Measurements from ENCODE around the gene ADAMTS12. TPM values are rescaled to one million over a fixed set of nuclear protein-coding genes. Genes with fewer than 3 reads are reported as not detected.

The ADAMTS12 gene
- total RNA-seq, 2 experiments from 2014 or later = not detected

GRCh38 chr5:33539212-33539611 is 352.6 kb downstream of the ADAMTS12 start:
- H3K9me3 Mint-ChIP-seq (ENCODE audit: insufficient read depth) = no peaks in the 10 kb centered on the region

DNA sequence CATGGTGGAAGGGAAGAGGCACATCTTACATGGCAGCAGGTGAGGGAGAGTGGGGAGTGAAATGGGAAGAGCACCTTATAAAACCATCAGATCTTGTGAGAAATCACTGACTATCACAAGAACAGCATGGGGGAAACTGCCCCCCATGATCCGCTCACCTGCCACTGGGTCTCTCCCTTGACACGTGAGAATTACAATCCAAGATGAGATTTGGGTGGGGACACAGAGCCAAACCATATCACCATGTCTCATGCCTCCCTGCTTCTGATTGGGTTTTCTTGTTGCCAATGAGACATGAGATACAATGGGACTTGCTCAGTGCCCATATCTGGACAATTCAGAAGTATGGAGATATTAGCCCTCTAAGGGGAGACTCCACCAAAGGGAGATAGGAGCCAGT is 353.6 kb downstream of the ADAMTS12 start:
- POLR2A ChIA-PET = no interaction called here

More at GRCh38 chr5:33539212-33539611, 352.6 kb downstream of the ADAMTS12 start:
- no peak overlapping the region for H3K4me3 Mint-ChIP-seq
- DNase-seq (no peak), ATAC-seq (no peak)
- H3K27me3 Mint-ChIP-seq (ENCODE audit: low read depth) = no peaks in the 10 kb centered on the region
- POLR2A ChIA-PET = no interaction called here
- CTCF ChIA-PET = no interaction called here
- no peak overlapping the region for H3K27ac Mint-ChIP-seq
- H3K36me3 Mint-ChIP-seq (ENCODE audit: low read depth) = no peaks in the 10 kb centered on the region
- no peaks in the 10 kb centered on the region for H3K4me1 Mint-ChIP-seq (ENCODE audit: low read depth)

GRCh38 chr5:33537240-33537639 is 354.6 kb downstream of the ADAMTS12 start:
- Mint-ChIP-seq H3K27ac (no peak overlapping the region), H3K4me3 (no peak overlapping the region), H3K4me1 (ENCODE audit: low read depth) (no peaks in the 10 kb centered on the region), H3K9me3 (ENCODE audit: insufficient read depth) (no peaks in the 10 kb centered on the region), H3K27me3 (ENCODE audit: low read depth) (peaks cover 3% of the 10 kb centered on the region), H3K36me3 (ENCODE audit: low read depth) (no peaks in the 10 kb centered on the region)
- ChIA-PET CTCF (no interaction called here), POLR2A (no interaction called here)
- DNase-seq (no peak), ATAC-seq (no peak)

More for the DNA sequence above, 353.6 kb downstream of the ADAMTS12 start:
- Mint-ChIP-seq H3K9me3 (ENCODE audit: insufficient read depth) (no peaks in the 10 kb centered on the region), H3K36me3 (ENCODE audit: low read depth) (no peaks in the 10 kb centered on the region), H3K27me3 (ENCODE audit: low read depth) (peaks cover 3% of the 10 kb centered on the region), H3K27ac (no peak overlapping the region), H3K4me1 (ENCODE audit: low read depth) (no peaks in the 10 kb centered on the region), H3K4me3 (no peak overlapping the region)
- DNase-seq = no peak
- CTCF ChIA-PET = no interaction called here
- ATAC-seq = no peak

- Mint-ChIP-seq H3K4me3 (no peak overlapping the region), H3K36me3 (ENCODE audit: low read depth) (no peaks in the 10 kb centered on the region), H3K27me3 (ENCODE audit: low read depth) (peaks cover 3% of the 10 kb centered on the region), H3K9me3 (ENCODE audit: insufficient read depth) (no peaks in the 10 kb centered on the region), H3K4me1 (ENCODE audit: low read depth) (no peaks in the 10 kb centered on the region), H3K27ac (no peak overlapping the region)
- DNase-seq (no peak), ATAC-seq (no peak)
- ChIA-PET CTCF (no interaction called here), POLR2A (no interaction called here)
These were observed 355.0 kb downstream of the ADAMTS12 start for GRCh38 chr5:33536802-33537201.

GRCh38 chr5:33531824-33532223 is 360.0 kb downstream of the ADAMTS12 start:
- no peaks in the 10 kb centered on the region for H3K9me3 Mint-ChIP-seq (ENCODE audit: insufficient read depth)
- no peaks in the 10 kb centered on the region for H3K36me3 Mint-ChIP-seq (ENCODE audit: low read depth)
- no peak for DNase-seq
- no peak overlapping the region for H3K27ac Mint-ChIP-seq
- CTCF ChIA-PET = interaction anchor here (1.0 kb wide), 1 partner anchor 96 kb away, joined by 3 read pairs; no protein-coding TSS in a partner anchor
- no peak overlapping the region for H3K4me3 Mint-ChIP-seq
- H3K4me1 Mint-ChIP-seq (ENCODE audit: low read depth) = no peaks in the 10 kb centered on the region
- POLR2A ChIA-PET = no interaction called here
- peaks cover 3% of the 10 kb centered on the region for H3K27me3 Mint-ChIP-seq (ENCODE audit: low read depth)
- no peak for ATAC-seq

- H3K27ac Mint-ChIP-seq = no peak overlapping the region
- H3K4me1 Mint-ChIP-seq (ENCODE audit: low read depth) = no peaks in the 10 kb centered on the region
- no peak overlapping the region for H3K4me3 Mint-ChIP-seq
- ChIA-PET POLR2A (no interaction called here), CTCF (interaction anchor here (1.0 kb wide), 1 partner anchor 95 kb away, joined by 3 read pairs; no protein-coding TSS in a partner anchor)
- H3K9me3 Mint-ChIP-seq (ENCODE audit: insufficient read depth) = no peaks in the 10 kb centered on the region
- DNase-seq (no peak), ATAC-seq (no peak)
- H3K36me3 Mint-ChIP-seq (ENCODE audit: low read depth) = no peaks in the 10 kb centered on the region
- H3K27me3 Mint-ChIP-seq (ENCODE audit: low read depth) = peaks cover 3% of the 10 kb centered on the region
These were observed 360.8 kb downstream of the ADAMTS12 start for GRCh38 chr5:33531037-33531298.

GRCh38 chr5:33530183-33531036 is 361.4 kb downstream of the ADAMTS12 start:
- Mint-ChIP-seq H3K36me3 (ENCODE audit: low read depth) (no peaks in the 10 kb centered on the region), H3K9me3 (ENCODE audit: insufficient read depth) (no peaks in the 10 kb centered on the region), H3K4me3 (no peak overlapping the region), H3K27me3 (ENCODE audit: low read depth) (peaks cover 3% of the 10 kb centered on the region), H3K27ac (no peak overlapping the region), H3K4me1 (ENCODE audit: low read depth) (no peaks in the 10 kb centered on the region)
- CTCF ChIA-PET = no interaction called here
- no peak for DNase-seq
- POLR2A ChIA-PET = no interaction called here
- ATAC-seq = no peak

DNA sequence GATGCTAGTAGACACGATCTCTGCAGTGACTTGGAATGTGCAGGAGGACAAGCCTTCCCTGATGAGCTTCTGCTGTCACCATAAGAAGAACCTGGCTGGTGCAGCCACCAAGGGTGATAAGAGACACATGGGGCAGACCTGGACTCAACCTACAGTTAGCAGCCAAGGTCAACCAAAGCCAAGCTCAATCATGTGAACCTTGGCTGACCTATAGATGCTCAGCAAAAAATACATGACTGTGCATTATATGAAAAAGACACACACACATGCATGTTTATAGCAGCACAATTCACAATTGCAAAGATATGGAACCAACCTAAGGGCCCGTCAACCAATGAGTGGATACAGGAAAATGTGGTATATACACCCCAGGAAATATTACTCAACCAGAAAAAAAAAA is 364.1 kb downstream of the ADAMTS12 start:
- ATAC-seq (no peak), DNase-seq (no peak)
- Mint-ChIP-seq H3K36me3 (ENCODE audit: low read depth) (no peaks in the 10 kb centered on the region), H3K9me3 (ENCODE audit: insufficient read depth) (no peaks in the 10 kb centered on the region), H3K4me3 (no peak overlapping the region), H3K27ac (no peak overlapping the region), H3K4me1 (ENCODE audit: low read depth) (no peaks in the 10 kb centered on the region), H3K27me3 (ENCODE audit: low read depth) (no peaks in the 10 kb centered on the region)
- CTCF ChIA-PET = no interaction called here
- POLR2A ChIA-PET = no interaction called here

GRCh38 chr5:33526755-33527154 is 365.0 kb downstream of the ADAMTS12 start:
- H3K4me1 Mint-ChIP-seq (ENCODE audit: low read depth) = no peaks in the 10 kb centered on the region
- POLR2A ChIA-PET = no interaction called here
- H3K27me3 Mint-ChIP-seq (ENCODE audit: low read depth) = no peaks in the 10 kb centered on the region
- H3K27ac Mint-ChIP-seq = no peak overlapping the region
- H3K9me3 Mint-ChIP-seq (ENCODE audit: insufficient read depth) = no peaks in the 10 kb centered on the region
- H3K4me3 Mint-ChIP-seq = no peak overlapping the region
- H3K36me3 Mint-ChIP-seq (ENCODE audit: low read depth) = no peaks in the 10 kb centered on the region
- ATAC-seq (no peak), DNase-seq (no peak)
- CTCF ChIA-PET = no interaction called here

- POLR2A ChIA-PET = no interaction called here
These were observed 367.3 kb downstream of the ADAMTS12 start for GRCh38 chr5:33524476-33524875.

GRCh38 chr5:33523208-33523771 is 368.5 kb downstream of the ADAMTS12 start:
- no peaks in the 10 kb centered on the region for H3K4me1 Mint-ChIP-seq (ENCODE audit: low read depth)
- no peaks in the 10 kb centered on the region for H3K36me3 Mint-ChIP-seq (ENCODE audit: low read depth)
- CTCF ChIA-PET = no interaction called here

More at GRCh38 chr5:33524476-33524875, 367.3 kb downstream of the ADAMTS12 start:
- Mint-ChIP-seq H3K27me3 (ENCODE audit: low read depth) (no peaks in the 10 kb centered on the region), H3K9me3 (ENCODE audit: insufficient read depth) (no peaks in the 10 kb centered on the region), H3K36me3 (ENCODE audit: low read depth) (no peaks in the 10 kb centered on the region), H3K27ac (no peak overlapping the region), H3K4me1 (ENCODE audit: low read depth) (no peaks in the 10 kb centered on the region), H3K4me3 (no peak overlapping the region)
- DNase-seq (no peak), ATAC-seq (no peak)
- CTCF ChIA-PET = no interaction called here

GRCh38 chr5:33516421-33516820 is 375.4 kb downstream of the ADAMTS12 start:
- H3K4me3 Mint-ChIP-seq = no peak overlapping the region
- no peak overlapping the region for H3K27ac Mint-ChIP-seq
- H3K4me1 Mint-ChIP-seq (ENCODE audit: low read depth) = no peaks in the 10 kb centered on the region
- H3K36me3 Mint-ChIP-seq (ENCODE audit: low read depth) = no peaks in the 10 kb centered on the region
- POLR2A ChIA-PET = interaction anchor here (0.6 kb wide), 1 partner anchor 116 kb away, joined by 6 read pairs; no protein-coding TSS in a partner anchor
- H3K27me3 Mint-ChIP-seq (ENCODE audit: low read depth) = no peaks in the 10 kb centered on the region
- no peaks in the 10 kb centered on the region for H3K9me3 Mint-ChIP-seq (ENCODE audit: insufficient read depth)
- ATAC-seq (no peak), DNase-seq (no peak)
- CTCF ChIA-PET = no interaction called here

More at GRCh38 chr5:33523208-33523771, 368.5 kb downstream of the ADAMTS12 start:
- DNase-seq = no peak
- POLR2A ChIA-PET = no interaction called here
- no peak for ATAC-seq
- Mint-ChIP-seq H3K27me3 (ENCODE audit: low read depth) (no peaks in the 10 kb centered on the region), H3K9me3 (ENCODE audit: insufficient read depth) (no peaks in the 10 kb centered on the region), H3K27ac (no peak overlapping the region), H3K4me3 (no peak overlapping the region)
